Uterus (tissue), 4 donors: Measurements from ENCODE around the gene LHB. TPM values are rescaled to one million over a fixed set of nuclear protein-coding genes. Genes with fewer than 3 reads are reported as not detected.
A peak's percentile ranks its signal among the peaks of the same experiment; 100 is the strongest.

Experiments used
- DNase-seq, 2 donors: peaks; one replicate each; pipeline ENCODE4 v3.0.0-alpha.2; 2019 to 2020
- H3K27ac ChIP-seq, 2 donors: fragments of 200-600 bp; sonication (generic); 1 replicate in 1 of 2; 2 replicates in 1 of 2; pipeline ENCODE4 v1.5.1; 2016 to 2018
- H3K27me3 ChIP-seq, 2 donors: fragments of 200-600 bp; sonication (generic); one replicate each; pipeline ENCODE4 v1.5.1; 2018 to 2019; ENCODE audit warnings: control low read depth in 1 of 2
- H3K36me3 ChIP-seq, 2 donors: fragments of 200-600 bp; sonication (generic); one replicate each; pipeline ENCODE4 v1.5.1; 2019; ENCODE audit warnings: control low read depth in 1 of 2
- H3K4me1 ChIP-seq, 2 donors: fragments of 200-600 bp; sonication (generic); one replicate each; pipeline ENCODE4 v1.5.1; 2018 to 2019; ENCODE audit warnings: control low read depth in 1 of 2
- H3K4me3 ChIP-seq, 2 donors: fragments of 200-600 bp; sonication (generic); 1 replicate in 1 of 2; 2 replicates in 1 of 2; pipeline ENCODE4 v1.5.1; 2018 to 2019; ENCODE audit warnings: mild to moderate bottlenecking in 1 of 2
- H3K9me3 ChIP-seq, 2 donors: fragments of 200-600 bp; sonication (generic); one replicate each; pipeline ENCODE4 v1.5.1; 2019; ENCODE audit warnings: control low read depth in 1 of 2
- POLR2A ChIP-seq, 2 donors: fragments of 450-650 bp; IDR thresholded peaks; one replicate each; pipeline ENCODE4 v1.6.1; 2016; ENCODE audit warnings: antibody characterized with exemption in 2 of 2, mild to moderate bottlenecking in 1 of 2, moderate library complexity in 1 of 2
- intact Hi-C: fragments of 100-400 bp; cut with DNase I; formaldehyde crosslinking; loops from one replicate; pipeline ENCODE4 v1.15.1; 2023; ENCODE audit warnings: low total_unique reads
- total RNA-seq, 4 donors: library from RNA; depleted of rRNA in 3 of 4; stranded (reverse); fragments of >200 nt in 3 of 4; gene quantifications; one replicate each; pipeline versions ENCODE4 v1.1.0 to v1.2.4, GENCODE V29; 2014 to 2023
- TF ChIP-seq, protein P1 (sequence below), 4 experiments: fragments of 200-600 bp in 2 of 4; fragments of 450-650 bp in 2 of 4; sonication (generic) in 2 of 4; IDR thresholded peaks; one replicate each; pipeline ENCODE4 v1.5.1; 2016 to 2019; ENCODE audit warnings: antibody characterized with exemption in 4 of 4, mild to moderate bottlenecking in 2 of 4, moderate library complexity in 1 of 4
- donor health status: DM: yes; HTN: yes; CAD: no.

The LHB gene
- total RNA-seq, 4 donors from 2014 or later = not detected

- Histone ChIP-seq H3K27ac (no peak overlapping the region), H3K4me3 (no peak overlapping the region), H3K36me3 (no peaks in the 10 kb centered on the region), H3K4me1 (peaks cover 0 to 7% of the 10 kb centered on the region in 2 donors), H3K27me3 (no peaks in the 10 kb centered on the region), H3K9me3 (no peaks in the 10 kb centered on the region)
- TF ChIP-seq POLR2A (IDR thresholded peaks at IDR 0.05) = no peak
- TF ChIP-seq, protein P1, sequence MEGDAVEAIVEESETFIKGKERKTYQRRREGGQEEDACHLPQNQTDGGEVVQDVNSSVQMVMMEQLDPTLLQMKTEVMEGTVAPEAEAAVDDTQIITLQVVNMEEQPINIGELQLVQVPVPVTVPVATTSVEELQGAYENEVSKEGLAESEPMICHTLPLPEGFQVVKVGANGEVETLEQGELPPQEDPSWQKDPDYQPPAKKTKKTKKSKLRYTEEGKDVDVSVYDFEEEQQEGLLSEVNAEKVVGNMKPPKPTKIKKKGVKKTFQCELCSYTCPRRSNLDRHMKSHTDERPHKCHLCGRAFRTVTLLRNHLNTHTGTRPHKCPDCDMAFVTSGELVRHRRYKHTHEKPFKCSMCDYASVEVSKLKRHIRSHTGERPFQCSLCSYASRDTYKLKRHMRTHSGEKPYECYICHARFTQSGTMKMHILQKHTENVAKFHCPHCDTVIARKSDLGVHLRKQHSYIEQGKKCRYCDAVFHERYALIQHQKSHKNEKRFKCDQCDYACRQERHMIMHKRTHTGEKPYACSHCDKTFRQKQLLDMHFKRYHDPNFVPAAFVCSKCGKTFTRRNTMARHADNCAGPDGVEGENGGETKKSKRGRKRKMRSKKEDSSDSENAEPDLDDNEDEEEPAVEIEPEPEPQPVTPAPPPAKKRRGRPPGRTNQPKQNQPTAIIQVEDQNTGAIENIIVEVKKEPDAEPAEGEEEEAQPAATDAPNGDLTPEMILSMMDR (IDR thresholded peaks at IDR 0.05) = no peak
- intact Hi-C loops = no loop called here
- DNase-seq = no peak
These were observed 18.9 kb downstream of the LHB start for GRCh38 chr19:48997972-48998371.

DNA sequence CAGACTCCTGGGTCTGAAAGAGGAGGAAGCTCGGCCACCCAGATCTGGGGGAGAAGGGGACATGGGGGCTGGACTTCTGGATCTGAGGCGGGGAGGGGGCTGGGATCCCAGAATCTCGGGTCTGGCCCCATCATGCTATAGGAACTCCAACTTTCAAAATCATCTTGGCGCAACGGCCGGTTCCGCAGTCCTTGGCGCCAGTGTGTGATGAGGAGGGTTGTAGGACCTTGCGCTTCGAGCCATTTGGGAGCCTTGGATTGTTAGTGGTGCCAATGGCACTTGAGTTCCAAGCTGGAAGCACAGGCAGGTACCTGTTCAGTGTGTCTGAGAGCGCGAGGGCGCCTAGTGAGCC is 22.9 kb downstream of the LHB start:
- H3K27ac ChIP-seq = peak overlapping the region; percentile 93 to 97
- intact Hi-C loops = no loop called here
- H3K27me3 ChIP-seq = no peaks in the 10 kb centered on the region
- DNase-seq = no peak
- H3K4me3 ChIP-seq = peak overlapping the region; percentile 77 to 95
- H3K36me3 ChIP-seq = no peaks in the 10 kb centered on the region
- H3K4me1 ChIP-seq = peaks cover 6 to 24% of the 10 kb centered on the region in 2 donors
- TF ChIP-seq, protein P1 (IDR thresholded peaks at IDR 0.05) = no peak
- no peak for TF ChIP-seq POLR2A (IDR thresholded peaks at IDR 0.05)
- H3K9me3 ChIP-seq = no peaks in the 10 kb centered on the region

DNA sequence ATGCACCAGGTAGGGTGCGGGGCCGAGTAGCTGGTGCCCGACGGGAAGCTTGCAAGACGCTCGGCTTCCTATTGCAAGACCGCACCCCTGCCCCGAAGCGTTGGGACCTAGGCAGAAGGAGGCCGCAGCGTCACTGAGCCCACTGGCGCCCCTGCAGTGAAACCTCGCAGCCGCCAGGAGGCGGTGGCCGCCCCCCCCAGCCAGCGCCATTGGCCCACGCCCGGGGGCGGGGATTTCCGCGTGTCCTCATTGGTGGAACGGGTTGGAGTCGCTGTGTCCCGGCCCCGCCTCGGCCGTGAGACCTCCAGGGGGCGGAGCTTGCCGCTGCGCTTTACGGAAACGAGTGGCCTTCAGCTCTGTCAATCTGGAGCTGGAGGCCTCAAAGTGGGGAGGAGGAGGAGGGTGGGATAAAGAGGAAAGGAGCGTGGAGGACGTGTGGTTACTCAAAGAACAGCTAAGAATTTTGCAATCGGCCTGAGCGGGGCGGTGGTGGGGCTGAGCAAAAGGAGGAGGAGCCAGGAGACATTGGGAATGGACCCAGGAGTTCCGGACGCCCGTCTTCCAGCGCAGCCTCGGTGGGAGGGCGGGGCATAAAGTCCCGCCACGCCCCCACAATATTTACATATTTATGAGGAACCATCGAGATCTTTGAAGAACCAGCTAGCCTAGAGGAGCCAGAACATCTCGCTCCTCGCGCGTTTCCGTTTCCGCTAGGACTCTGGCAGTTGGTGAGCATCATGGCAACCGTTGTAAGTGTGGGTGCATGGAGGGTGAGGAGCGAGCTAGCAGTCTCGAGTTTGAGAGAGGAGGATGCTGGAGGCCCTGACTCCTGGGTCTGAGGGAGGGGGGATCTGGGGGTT is 23.5 kb downstream of the LHB start, which contains the start of the genes GYS1 and RUVBL2:
Gene GYS1 (minus strand): TSS at position 135 of the 860 bp plus-strand sequence. CDS start 197 bp downstream, outside the sequence.
Gene RUVBL2 (plus strand): TSS at position 713 of the 860 bp plus-strand sequence. CDS start 25 bp downstream, at position 738.
- TF ChIP-seq, protein P1 (IDR thresholded peaks at IDR 0.05) = peak; percentile 90 to 99 (median 98)
- peak; percentile 93 for TF ChIP-seq POLR2A (IDR thresholded peaks at IDR 0.05)
- Histone ChIP-seq H3K9me3 (no peaks in the 10 kb centered on the region), H3K27me3 (no peaks in the 10 kb centered on the region), H3K4me1 (peaks cover 6 to 24% of the 10 kb centered on the region in 2 donors), H3K4me3 (peak within 1 kb of the TSS; percentile 77 to 95), H3K27ac (peak within 1 kb of the TSS; percentile 93 to 97), H3K36me3 (no peaks in the 10 kb centered on the region)
- peak; percentile 99 for DNase-seq
- intact Hi-C loops = no loop called here

GRCh38 chr19:48992581-48993174 is 24.2 kb downstream of the LHB start:
- H3K9me3 ChIP-seq = no peaks in the 10 kb centered on the region
- intact Hi-C loops = no loop called here
- TF ChIP-seq POLR2A (IDR thresholded peaks at IDR 0.05) = no peak
- TF ChIP-seq, protein P1 (IDR thresholded peaks at IDR 0.05) = no peak
- peak overlapping the region; percentile 77 to 95 for H3K4me3 ChIP-seq
- peaks cover 6 to 24% of the 10 kb centered on the region in 2 donors for H3K4me1 ChIP-seq
- peak overlapping the region; percentile 93 to 97 for H3K27ac ChIP-seq
- DNase-seq = no peak
- H3K27me3 ChIP-seq = no peaks in the 10 kb centered on the region
- no peaks in the 10 kb centered on the region for H3K36me3 ChIP-seq
